ENCODE results near the gene FANCG. TPM values are rescaled to one million over a fixed set of nuclear protein-coding genes. Genes with fewer than 3 reads are reported as not detected.

Gene FANCG
- total RNA-seq, 1 experiment from 2014 or later: 20.2 TPM

GRCh38 chr9:35079041-35079425 lies 709 bp downstream of the FANCG start:
- ChIA-PET POLR2A (interaction anchor here (0.6 to 7.6 kb wide), 17 partner anchors 9 to 671 kb away, joined by 3 to 85 read pairs (median 6); partner anchors contain the start of genes ATOSB, CCDC107, DNAJB5 and GBA2), CTCF (interaction anchor here (0.7 to 3.5 kb wide), 6 partner anchors 15 to 333 kb away, joined by 3 to 16 read pairs (median 6); partner anchors contain the start of gene PIGO)
- intact Hi-C loops (cut with micrococcal nuclease): no loop called here
- Mint-ChIP-seq H3K27me3 (ENCODE audit: insufficient read depth, unreplicated experiment) (no peaks in the 10 kb centered on the region), H3K36me3 (ENCODE audit: insufficient read depth, unreplicated experiment) (peaks cover 14% of the 10 kb centered on the region), H3K4me3 (ENCODE audit: unreplicated experiment) (peak overlapping the region; percentile 94), H3K4me1 (ENCODE audit: insufficient read depth, unreplicated experiment) (peaks cover 9% of the 10 kb centered on the region), H3K9me3 (ENCODE audit: unreplicated experiment) (no peaks in the 10 kb centered on the region), H3K27ac (ENCODE audit: low read depth, unreplicated experiment) (no peak overlapping the region)
- TF ChIP-seq CTCF (IDR thresholded peaks at IDR 0.05; ENCODE audit: unreplicated experiment): no peak
- DNase-seq (ENCODE audit: unreplicated experiment): no peak
- TSS peak; percentile 31 for BruUV-seq (replicated peaks)

- Mint-ChIP-seq H3K4me3 (ENCODE audit: unreplicated experiment) (peak overlapping the region; percentile 94), H3K27me3 (ENCODE audit: insufficient read depth, unreplicated experiment) (no peaks in the 10 kb centered on the region), H3K27ac (ENCODE audit: low read depth, unreplicated experiment) (no peak overlapping the region), H3K36me3 (ENCODE audit: insufficient read depth, unreplicated experiment) (peaks cover 21% of the 10 kb centered on the region), H3K4me1 (ENCODE audit: insufficient read depth, unreplicated experiment) (peaks cover 11% of the 10 kb centered on the region), H3K9me3 (ENCODE audit: unreplicated experiment) (no peaks in the 10 kb centered on the region)
- no peak for TF ChIP-seq CTCF (IDR thresholded peaks at IDR 0.05; ENCODE audit: unreplicated experiment)
- BruUV-seq (replicated peaks): no TSS peak
- CTCF ChIA-PET: interaction anchor here (3.5 to 3.6 kb wide), 2 partner anchors 18 to 178 kb away, joined by 16 to 23 read pairs; partner anchors contain the start of gene PIGO
- DNase-seq (ENCODE audit: unreplicated experiment): no peak
- POLR2A ChIA-PET: interaction anchor here (1.1 to 7.6 kb wide), 5 partner anchors 17 to 580 kb away, joined by 3 to 85 read pairs (median 7); partner anchors contain the start of genes CCDC107, PIGO, RMRP and STOML2
- intact Hi-C loops (cut with micrococcal nuclease): no loop called here
Measured at GRCh38 chr9:35078066-35078465, 1.7 kb downstream of the FANCG start.

DNA sequence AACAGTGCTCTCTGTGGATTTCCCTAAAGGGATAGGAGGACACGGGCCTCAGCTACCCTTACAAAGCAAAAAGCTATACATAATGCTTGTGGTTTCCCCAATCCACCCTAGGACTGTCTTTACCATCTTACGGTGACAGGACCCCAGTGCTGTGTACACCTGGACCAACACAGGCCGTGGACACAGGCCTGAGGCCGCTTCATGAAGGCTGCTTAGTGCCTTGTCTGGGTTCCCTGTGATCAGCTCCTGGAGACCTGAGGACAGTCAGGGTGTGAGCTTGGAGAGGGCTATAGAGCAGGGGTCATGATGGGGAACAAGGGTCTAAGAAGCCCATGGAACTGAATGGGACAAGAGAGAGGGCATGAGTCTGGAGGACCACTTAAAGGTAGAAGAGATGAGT lies 2.9 kb downstream of the FANCG start:
- Mint-ChIP-seq H3K27ac (ENCODE audit: low read depth, unreplicated experiment) (no peak overlapping the region), H3K27me3 (ENCODE audit: insufficient read depth, unreplicated experiment) (no peaks in the 10 kb centered on the region), H3K4me1 (ENCODE audit: insufficient read depth, unreplicated experiment) (peaks cover 15% of the 10 kb centered on the region), H3K9me3 (ENCODE audit: unreplicated experiment) (no peaks in the 10 kb centered on the region), H3K4me3 (ENCODE audit: unreplicated experiment) (no peak overlapping the region), H3K36me3 (ENCODE audit: insufficient read depth, unreplicated experiment) (peaks cover 21% of the 10 kb centered on the region)
- ChIA-PET POLR2A (interaction anchor here (0.7 to 7.6 kb wide), 2 partner anchors 18 to 605 kb away, joined by 3 to 85 read pairs; partner anchors contain the start of gene PIGO), CTCF (interaction anchor here (0.7 to 3.6 kb wide), 4 partner anchors 19 to 316 kb away, joined by 3 to 23 read pairs (median 4); partner anchors contain the start of genes PIGO and STOML2)
- no peak for DNase-seq (ENCODE audit: unreplicated experiment)
- intact Hi-C loops (cut with micrococcal nuclease): no loop called here
- TF ChIP-seq CTCF (IDR thresholded peaks at IDR 0.05; ENCODE audit: unreplicated experiment): no peak
- no TSS peak for BruUV-seq (replicated peaks)

GRCh38 chr9:35075358-35075757 lies 4.4 kb downstream of the FANCG start:
- no peak for TF ChIP-seq CTCF (IDR thresholded peaks at IDR 0.05; ENCODE audit: unreplicated experiment)
- no peaks in the 10 kb centered on the region for H3K27me3 Mint-ChIP-seq (ENCODE audit: insufficient read depth, unreplicated experiment)
- no peaks in the 10 kb centered on the region for H3K9me3 Mint-ChIP-seq (ENCODE audit: unreplicated experiment)
- peaks cover 33% of the 10 kb centered on the region for H3K36me3 Mint-ChIP-seq (ENCODE audit: insufficient read depth, unreplicated experiment)
- intact Hi-C loops (cut with micrococcal nuclease): no loop called here
- no TSS peak for BruUV-seq (replicated peaks)
- CTCF ChIA-PET: interaction anchor here (3.6 kb wide), 1 partner anchor 20 kb away, joined by 23 read pairs; the partner anchor contains the start of gene PIGO
- peaks cover 20% of the 10 kb centered on the region for H3K4me1 Mint-ChIP-seq (ENCODE audit: insufficient read depth, unreplicated experiment)
- no peak overlapping the region for H3K27ac Mint-ChIP-seq (ENCODE audit: low read depth, unreplicated experiment)
- POLR2A ChIA-PET: interaction anchor here (0.6 kb wide), 1 partner anchor 936 kb away, joined by 4 read pairs; no protein-coding TSS in a partner anchor
- H3K4me3 Mint-ChIP-seq (ENCODE audit: unreplicated experiment): no peak overlapping the region
- DNase-seq (ENCODE audit: unreplicated experiment): no peak

Data from MCF 10A (cell line).